Endometrial microvascular endothelial cells (primary cell): Measurements from ENCODE around the gene EXOC4. TPM values are rescaled to one million over a fixed set of nuclear protein-coding genes. Genes with fewer than 3 reads are reported as not detected.

ENCODE experiments used
- in situ Hi-C: cut with HindIII; loops from 2 replicates; pipeline ENCODE4 v1.10.0; 2017; ENCODE audit warnings: low sequenced_read_pairs, low pct_unique_long_range_greater_than_20kb; ENCODE audit errors: inconsistent ontology term
- total RNA-seq: library from RNA; depleted of rRNA; stranded (reverse); fragments of >200 nt; gene quantifications from one replicate; pipeline ENCODE4 v1.2.3, GENCODE V29; 2015; ENCODE audit errors: inconsistent ontology term

Gene EXOC4
- total RNA-seq, 1 donor from 2014 or later: 38.5 TPM

DNA sequence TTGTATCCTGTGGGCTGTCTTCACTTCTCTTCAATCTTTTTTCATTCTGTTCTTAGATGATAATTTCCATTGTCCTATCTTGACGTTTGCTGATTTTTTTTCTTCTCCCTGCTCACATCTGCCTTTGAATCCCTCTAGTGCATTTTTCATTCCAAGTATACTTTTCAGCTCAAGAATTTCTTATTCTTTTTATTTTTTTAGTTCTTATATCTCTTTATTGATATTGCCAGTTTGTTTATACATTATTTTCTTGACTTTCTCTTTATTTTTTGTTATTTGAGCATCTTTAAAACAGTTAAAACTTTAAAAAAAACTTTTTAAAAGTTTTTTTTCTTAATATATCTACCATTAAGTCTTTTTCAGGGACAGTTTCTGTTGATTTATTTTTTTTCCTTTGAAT is 100.9 kb downstream of the EXOC4 start:
- in situ Hi-C loops: no loop called here

GRCh38 chr7:133354546-133355324 is 101.9 kb downstream of the EXOC4 start:
- in situ Hi-C loops: no loop called here

DNA sequence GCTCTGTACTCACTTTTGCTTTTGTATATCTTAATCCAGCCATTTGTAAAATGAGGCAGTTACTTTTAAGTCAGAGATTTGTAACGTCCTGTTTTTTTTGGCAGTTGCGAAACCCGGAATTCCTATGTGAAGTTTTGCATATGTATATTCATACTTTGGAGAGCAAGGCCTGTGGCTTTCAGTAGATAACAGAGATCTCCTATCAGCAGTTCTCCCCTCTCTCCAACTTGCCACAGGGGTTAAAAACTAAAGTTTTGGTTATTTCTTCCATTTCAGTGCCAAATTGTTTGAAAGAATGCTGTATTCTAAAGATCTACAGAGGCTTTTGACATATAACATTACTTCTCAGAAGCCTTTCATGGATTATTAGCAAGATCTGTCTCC is 102.4 kb downstream of the EXOC4 start:
- in situ Hi-C loops: no loop called here

DNA sequence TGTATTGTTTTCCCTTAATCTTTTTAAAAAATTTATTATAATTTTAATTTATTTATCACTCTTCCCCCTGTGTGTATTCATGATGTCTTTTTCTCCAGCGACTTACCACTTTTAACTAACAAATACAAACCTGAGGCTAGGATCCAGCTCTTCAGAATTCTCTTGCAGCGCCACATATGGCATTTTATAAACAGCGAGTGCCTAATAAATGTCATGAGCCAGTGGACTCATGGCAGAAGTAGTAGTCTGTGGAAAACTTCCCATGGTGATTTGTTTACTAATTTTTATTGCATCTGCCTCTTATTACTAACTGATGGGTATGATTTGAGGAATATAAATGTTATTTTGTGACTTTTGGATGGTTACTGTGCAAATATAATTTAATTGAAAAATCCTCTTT is 102.9 kb downstream of the EXOC4 start:
- in situ Hi-C loops: no loop called here

GRCh38 chr7:133358708-133359107 is 105.8 kb downstream of the EXOC4 start:
- in situ Hi-C loops: no loop called here

DNA sequence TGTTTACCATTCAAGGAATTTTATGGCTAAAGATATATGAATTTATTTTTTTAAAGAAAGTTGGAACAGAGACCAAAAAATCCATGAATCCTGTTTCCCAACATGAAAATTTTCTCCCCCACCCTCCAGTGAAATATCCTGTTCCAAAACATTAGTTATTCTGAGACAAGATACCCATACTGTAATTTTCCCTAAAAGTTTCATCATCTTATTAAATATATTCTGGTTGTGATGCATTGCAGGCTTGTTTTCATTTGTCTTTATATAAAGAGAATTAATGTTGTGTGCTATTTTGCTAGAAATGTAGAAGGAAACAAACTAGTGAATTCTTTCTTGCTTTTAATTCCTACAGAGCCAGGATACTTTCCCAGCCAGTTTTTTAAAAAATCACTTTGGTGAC is 106.6 kb downstream of the EXOC4 start:
- in situ Hi-C loops: no loop called here

DNA sequence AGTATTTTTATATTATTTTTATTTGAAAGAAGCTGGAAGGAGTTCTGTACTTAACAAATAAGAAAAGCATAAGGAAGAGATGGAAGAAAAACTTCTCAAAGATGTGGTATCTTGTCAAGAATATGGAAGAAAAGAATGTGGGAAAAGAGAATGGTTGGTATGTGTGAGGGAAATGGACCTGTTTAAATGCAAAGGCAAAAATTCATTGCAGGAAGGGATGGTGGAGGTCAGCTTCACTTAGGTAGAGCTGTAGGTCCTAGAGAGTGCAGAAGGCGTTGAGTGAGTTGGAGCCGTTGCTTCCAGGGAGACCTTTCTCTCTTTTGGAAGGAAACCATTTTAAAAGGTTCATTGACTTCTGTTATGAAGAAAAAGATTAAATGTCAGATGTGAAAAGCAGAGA is 107.3 kb downstream of the EXOC4 start:
- in situ Hi-C loops: no loop called here

- in situ Hi-C loops: no loop called here
Measured at GRCh38 chr7:133361806-133362205, 108.9 kb downstream of the EXOC4 start.

DNA sequence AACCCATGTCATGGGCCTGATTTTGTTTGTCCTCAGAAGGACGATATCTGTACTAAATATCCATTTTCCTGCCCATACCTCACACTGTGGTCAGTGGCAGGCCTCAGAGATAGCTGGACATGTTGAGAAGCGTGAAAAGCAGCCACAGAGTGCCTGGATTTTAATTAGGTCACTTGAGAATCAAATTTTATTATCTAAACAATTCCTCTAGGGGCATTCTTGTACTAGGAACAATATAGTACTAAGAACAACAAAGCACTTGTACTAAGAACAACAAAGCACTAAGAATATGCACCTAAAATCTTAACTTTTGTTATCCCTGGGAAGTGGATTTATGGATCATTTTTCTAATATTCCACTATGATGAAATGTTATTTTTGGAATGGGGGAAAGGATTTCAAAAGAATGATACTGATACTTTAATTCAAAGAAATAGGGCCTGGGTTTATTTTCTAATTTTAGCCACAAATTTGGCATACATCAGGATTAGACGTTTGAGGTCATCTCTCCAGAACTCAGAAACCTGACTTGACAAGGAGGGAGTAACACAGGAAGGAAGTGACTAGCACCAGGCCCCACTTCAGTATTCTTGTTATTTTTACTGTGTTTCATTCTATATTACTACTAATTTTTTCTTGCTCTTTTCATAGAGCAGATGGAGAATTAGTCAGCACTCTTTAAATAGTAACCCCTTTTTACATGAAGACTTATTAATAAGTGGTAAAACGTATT is 112.2 kb downstream of the EXOC4 start:
- in situ Hi-C loops: no loop called here

DNA sequence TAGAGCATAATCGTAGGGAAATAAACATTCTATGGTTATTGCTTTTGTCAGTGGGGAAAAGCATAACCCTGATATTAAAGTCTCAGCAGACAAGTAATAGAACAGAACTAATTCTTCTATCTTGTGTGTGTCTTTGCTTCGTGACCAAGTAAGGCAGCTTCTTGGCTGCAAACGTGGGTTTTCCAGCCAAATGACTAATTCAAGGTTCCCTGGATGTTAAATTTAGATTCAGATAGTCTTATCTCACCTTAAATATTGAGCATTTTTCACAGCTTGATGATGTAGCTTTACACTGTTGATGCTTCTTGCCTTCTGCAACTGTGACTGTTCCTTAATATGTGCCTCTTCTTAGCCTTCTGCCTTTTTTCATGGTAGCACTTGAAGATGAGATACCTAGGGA is 113.0 kb downstream of the EXOC4 start:
- in situ Hi-C loops: no loop called here

GRCh38 chr7:133367561-133367960 is 114.7 kb downstream of the EXOC4 start:
- in situ Hi-C loops: no loop called here

- in situ Hi-C loops: no loop called here
Measured at GRCh38 chr7:133369130-133369529, 116.3 kb downstream of the EXOC4 start.

DNA sequence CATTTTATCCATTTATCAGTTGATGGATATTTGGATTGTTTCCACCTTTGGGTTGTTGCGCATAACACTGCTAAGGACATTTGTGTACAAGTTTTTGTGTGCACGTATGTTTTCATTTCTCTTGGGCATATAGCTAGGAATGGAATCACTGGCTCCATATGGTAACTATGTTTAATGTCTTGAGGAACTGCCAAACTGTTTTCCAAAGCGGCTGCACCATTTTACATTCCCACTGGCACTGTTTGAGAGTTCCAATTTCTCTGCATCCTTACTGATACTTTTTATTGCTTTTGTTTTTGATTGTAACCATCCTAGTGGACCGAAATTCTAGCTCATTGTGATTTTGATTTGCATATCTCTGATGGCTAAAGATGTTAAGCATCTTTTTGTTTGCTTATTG is 118.7 kb downstream of the EXOC4 start:
- in situ Hi-C loops: no loop called here

GRCh38 chr7:133372337-133372736 is 119.5 kb downstream of the EXOC4 start:
- in situ Hi-C loops: no loop called here

DNA sequence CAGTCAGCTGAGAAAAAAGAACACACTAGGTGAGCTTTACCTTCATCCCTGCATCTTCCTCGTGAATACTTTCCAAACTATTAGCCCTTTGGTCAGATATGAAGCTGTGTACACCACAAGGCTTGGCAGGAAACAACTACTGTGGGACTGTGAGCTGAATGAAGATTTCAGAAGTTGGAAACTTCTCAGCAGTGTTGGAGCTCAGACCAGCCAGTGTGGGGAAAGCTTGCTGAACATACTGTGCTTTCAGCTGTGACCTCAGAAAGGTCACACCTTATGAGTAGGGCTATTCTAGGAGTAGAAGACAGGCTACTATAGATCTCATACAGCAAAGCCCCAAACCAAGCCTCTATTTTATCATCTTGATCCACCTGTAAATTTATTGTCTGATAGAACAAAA is 123.6 kb downstream of the EXOC4 start:
- in situ Hi-C loops: no loop called here

- in situ Hi-C loops: no loop called here
Measured at GRCh38 chr7:133381965-133382364, 129.1 kb downstream of the EXOC4 start.

GRCh38 chr7:133382775-133383559 is 130.1 kb downstream of the EXOC4 start:
- in situ Hi-C loops: no loop called here

DNA sequence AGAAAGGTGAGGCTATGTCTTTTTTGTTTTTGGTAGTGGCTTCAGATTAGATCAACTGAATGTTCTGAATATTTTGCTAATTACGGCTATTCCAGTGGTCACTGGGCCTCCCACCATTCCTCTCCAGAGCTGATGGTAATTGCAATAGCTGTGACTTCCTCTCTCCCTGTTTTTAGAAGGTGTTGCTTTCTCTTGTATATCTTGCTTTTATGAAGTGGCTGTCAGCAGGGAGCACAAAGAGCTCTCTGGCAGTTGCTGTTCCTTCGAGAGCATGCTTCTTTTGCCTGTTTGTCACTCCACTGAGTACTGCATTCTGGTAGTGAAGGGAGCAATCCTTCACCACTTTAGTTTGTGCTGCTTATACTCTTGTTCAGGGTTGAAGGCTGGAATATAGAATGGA is 133.3 kb downstream of the EXOC4 start:
- in situ Hi-C loops: no loop called here

GRCh38 chr7:133389727-133390126 is 136.8 kb downstream of the EXOC4 start:
- in situ Hi-C loops: no loop called here

DNA sequence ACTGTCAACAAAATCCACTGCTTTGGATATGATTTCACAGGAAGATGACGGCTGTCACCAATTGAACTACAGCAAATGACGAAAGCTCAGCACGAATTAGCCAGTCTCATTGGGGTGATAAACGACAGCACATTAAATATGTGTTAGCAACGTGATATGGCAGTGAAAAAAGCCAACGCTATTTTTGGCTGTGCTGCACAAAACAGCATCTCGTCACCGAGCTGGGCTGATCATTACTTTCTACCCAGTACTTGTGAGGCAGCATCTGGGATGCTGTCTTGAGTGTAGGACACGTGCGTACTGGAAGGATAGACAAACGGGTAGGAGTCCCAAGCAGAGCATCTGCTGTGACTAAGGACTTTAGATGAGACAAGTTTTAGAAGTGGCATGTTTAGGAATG is 138.3 kb downstream of the EXOC4 start:
- in situ Hi-C loops: no loop called here
